B cell (primary cell): ENCODE data around the gene STARD9.

Experiments
- CTCF ChIP-seq: fragments of 200-600 bp; IDR thresholded peaks from one replicate; pipeline ENCODE4 v1.8.0; 2022; ENCODE audit warnings: antibody characterized with exemption, mild to moderate bottlenecking
- EZH2 ChIP-seq: IDR thresholded peaks from 2 replicates; pipeline ENCODE4 v1.6.1; 2012; ENCODE audit warnings: borderline replicate concordance, low read depth, mild to moderate bottlenecking, moderate library complexity, low read length; ENCODE audit not compliant: insufficient read depth, poor library complexity, severe bottlenecking

- TF ChIP-seq CTCF: no peak
- TF ChIP-seq EZH2: no peak
Observed at GRCh38 chr15:42553554-42553953, 21.9 kb upstream of the STARD9 start.
